ENCODE data around the gene C21orf58.
"Not testable (repeated sequence)": the region's sequence is repeated elsewhere in the genome, so short reads cannot be mapped to it uniquely, and the experiment has no call there.

Gene C21orf58

GRCh38 chr21:46323227-46323709 is 402 bp downstream of the C21orf58 start:
- DNase-seq, result no peak

- DNase-seq, result no peak
These were observed 1.1 kb downstream of the C21orf58 start for GRCh38 chr21:46322351-46323226.

DNA sequence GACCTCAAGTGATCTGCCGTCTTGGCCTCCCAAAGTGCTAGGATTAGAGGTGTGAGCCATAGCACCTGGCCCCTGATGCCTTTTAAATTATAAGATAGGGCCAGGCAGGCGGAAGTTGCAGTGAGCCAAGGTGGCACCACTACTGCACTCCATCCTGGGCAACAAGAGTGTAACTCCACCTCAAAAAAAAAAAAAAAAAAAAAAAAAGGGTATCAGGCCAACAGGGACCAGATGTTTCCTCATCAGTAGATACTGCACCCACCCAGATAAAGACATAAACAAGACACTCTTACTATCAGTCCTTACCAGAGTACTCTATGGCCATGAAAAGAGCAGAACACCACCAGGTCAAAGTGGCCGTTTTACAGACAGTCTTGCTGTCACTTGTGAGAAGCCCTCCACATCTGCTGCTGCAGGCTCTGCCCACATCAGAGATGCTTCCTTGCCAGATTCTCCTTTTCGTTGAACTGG is 3.3 kb downstream of the C21orf58 start:
- no peak for DNase-seq

DNA sequence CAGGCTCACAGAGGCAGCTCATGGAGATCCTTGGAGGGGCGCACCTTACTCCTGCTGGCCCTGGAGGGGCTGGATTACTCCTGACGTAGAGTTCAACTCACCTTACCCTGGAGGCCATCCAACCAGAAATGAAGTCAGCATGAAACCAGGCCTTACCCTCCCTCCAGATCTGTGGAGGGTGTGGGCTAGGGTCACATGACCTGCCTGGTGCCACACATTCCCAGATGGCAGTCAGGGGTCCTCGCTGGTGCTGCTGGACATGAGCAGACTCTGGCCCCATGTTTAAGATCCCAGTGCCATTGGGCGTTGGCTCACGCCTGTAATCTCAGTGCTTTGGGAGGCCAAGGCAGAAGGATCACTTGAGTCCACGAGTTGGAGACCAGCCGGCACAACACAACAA is 4.5 kb downstream of the C21orf58 start:
- DNase-seq, result no peak

DNA sequence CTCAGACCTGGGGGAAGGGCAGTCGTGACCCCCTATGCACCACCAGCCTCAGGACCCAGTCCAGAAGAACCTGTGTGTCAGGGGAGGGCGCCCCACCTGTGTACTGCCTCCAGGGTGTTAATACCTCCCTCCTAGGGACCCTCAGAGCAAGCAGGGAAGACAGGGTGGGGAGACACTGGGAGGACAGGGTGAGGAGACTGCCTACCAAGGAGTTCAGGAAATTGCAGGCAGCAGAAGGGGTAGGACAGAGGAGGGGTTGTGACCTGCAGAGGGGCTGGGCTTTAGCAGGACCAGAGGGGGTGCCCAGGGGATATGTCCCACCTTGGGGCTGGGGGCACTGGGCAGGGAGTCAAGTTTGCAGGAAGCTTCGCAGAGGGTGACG is 5.2 kb downstream of the C21orf58 start:
- DNase-seq, result no peak

- DNase-seq, result no peak
These were observed 5.8 kb downstream of the C21orf58 start for GRCh38 chr21:46317710-46318463.

DNA sequence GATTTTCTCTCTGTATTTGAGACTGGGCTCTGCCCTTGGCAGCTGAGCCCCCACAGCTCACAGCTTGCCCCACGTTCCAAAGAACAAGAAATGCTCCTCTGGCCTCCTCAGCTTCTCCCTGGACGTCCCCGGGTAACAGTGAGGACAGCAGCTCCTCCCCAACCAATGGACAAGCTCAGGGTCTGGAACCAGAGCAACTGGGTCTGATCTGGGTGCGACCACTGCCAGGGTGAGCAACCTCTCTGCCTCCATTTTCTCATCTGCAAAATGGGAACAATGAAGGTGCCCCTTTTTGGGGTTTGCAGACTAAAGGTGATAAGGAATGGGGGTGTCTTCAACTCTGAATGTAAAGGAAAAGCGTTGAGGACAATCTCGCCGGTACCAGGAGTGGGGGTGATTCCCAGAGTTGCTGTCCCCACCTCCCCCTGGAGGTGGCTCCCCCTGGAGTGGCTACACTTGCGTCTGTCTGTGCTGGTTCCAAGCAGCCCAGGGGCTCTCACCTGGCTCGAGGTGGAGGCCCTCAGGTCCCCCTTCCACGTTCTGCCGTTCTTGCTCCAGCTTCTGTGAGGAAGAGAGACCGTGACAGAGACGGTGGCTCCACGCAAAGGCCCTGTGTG is 6.9 kb downstream of the C21orf58 start:
- DNase-seq, result no peak

DNA sequence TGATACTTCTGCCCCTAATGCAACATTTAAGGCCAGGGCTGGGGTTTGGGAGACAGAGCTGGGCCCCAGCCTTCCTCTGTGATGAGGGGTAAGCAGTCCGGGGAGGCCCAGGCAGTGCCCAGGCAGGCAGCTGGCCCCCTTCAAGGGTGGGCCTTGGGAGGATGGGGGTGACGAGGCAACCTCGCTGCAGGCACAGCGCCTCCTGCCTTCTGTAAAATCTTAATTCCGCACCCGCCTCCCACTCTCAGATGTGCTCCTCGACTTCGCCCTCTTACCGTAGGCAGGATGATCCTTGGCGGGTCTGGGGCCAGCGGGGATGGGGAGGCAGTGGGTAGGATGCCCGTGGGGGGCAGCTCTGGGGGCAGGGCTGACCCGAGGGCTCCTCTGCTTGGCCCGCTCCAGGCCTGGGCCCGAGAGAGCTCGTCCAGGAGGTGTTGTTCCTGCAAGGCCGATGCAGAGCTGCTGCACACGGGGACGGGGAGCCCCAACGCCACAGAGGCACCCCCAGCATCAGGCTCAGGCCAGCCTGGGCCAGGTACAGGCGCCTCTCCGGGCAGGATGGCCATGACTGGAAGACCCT is 9.1 kb downstream of the C21orf58 start:
- DNase-seq, result no peak

GRCh38 chr21:46312949-46313348 is 10.7 kb downstream of the C21orf58 start:
- no peak for DNase-seq

GRCh38 chr21:46311568-46311967 is 12.1 kb downstream of the C21orf58 start:
- no peak for DNase-seq

- DNase-seq, result not testable (repeated sequence)
These were observed 13.4 kb downstream of the C21orf58 start for GRCh38 chr21:46310260-46310659.

GRCh38 chr21:46308431-46308830 is 15.2 kb downstream of the C21orf58 start:
- no peak for DNase-seq

GRCh38 chr21:46307625-46308024 is 16.0 kb downstream of the C21orf58 start:
- no peak for DNase-seq

- DNase-seq, result no peak
These were observed 18.7 kb downstream of the C21orf58 start for GRCh38 chr21:46304955-46305354.

GRCh38 chr21:46304437-46304836 is 19.2 kb downstream of the C21orf58 start:
- no peak for DNase-seq

- no peak for DNase-seq
These were observed 21.9 kb downstream of the C21orf58 start for GRCh38 chr21:46301759-46302158.

GRCh38 chr21:46299167-46299566 is 24.5 kb downstream of the C21orf58 start:
- no peak for DNase-seq

GRCh38 chr21:46297338-46298271 is 26.1 kb downstream of the C21orf58 start:
- DNase-seq, result no peak

- peak; percentile 61 for DNase-seq
These were observed 27.5 kb downstream of the C21orf58 start for GRCh38 chr21:46295996-46296752.

GRCh38 chr21:46295177-46295770 is 28.4 kb downstream of the C21orf58 start:
- no peak for DNase-seq

Measured in stimulated activated CD4-positive, alpha-beta T cell treated with anti-CD3 and anti-CD28 coated beads, Interleukin-4, amount 100 ng/mL, for 24 hours (primary cell).